SK-N-SH (cell line): ENCODE measurements around the gene RUVBL1. TPM values are rescaled to one million over a fixed set of nuclear protein-coding genes. Genes with fewer than 3 reads are reported as not detected.

ENCODE experiments used
- CTCF ChIA-PET: fragments of 300-600, 350-600 bp; formaldehyde crosslinking; extraction: SDS; loops from one replicate; lab custom pipeline; 2021; lab: Yijun Ruan, JAX
- POLR2A ChIA-PET: fragments of 350-600 bp; sonication (Branson Sonifier 250); formaldehyde crosslinking; extraction: SDS; loops from one replicate; lab custom pipeline; 2020; ENCODE audit warnings: antibody characterized with exemption, inconsistent platforms; lab: Yijun Ruan, JAX
- DNase-seq: peaks from one replicate; pipeline ENCODE4 v3.0.0; 2012
- H2AFZ ChIP-seq: fragments of 200-600 bp; sonication (generic); 2 replicates; pipeline ENCODE4 v1.8.1; 2016; ENCODE audit warnings: antibody characterized with exemption, mild to moderate bottlenecking, low read depth
- H3F3A ChIP-seq: fragments of 200-600 bp; sonication (generic); replicated peaks from 2 replicates; pipeline ENCODE3; 2016; ENCODE audit warnings: antibody characterized with exemption, mild to moderate bottlenecking; ENCODE audit not compliant: insufficient read depth
- H3K27ac ChIP-seq, 2 experiments: fragments of 200-500 bp in 1 of 2; fragments of 200-600 bp in 1 of 2; sonication (Bioruptor generic) in 1 of 2; sonication (generic), shearing (Covaris generic) in 1 of 2; 2 replicates each; pipeline versions ENCODE4 v1.5.1 to v1.6.1; 2014 to 2016; ENCODE audit warnings: low read depth in 2 of 2, inconsistent platforms in 1 of 2, low read length in 1 of 2, mild to moderate bottlenecking in 1 of 2, mixed read lengths in 1 of 2
- H3K27me3 ChIP-seq: fragments of 200-600 bp; sonication (generic), shearing (Covaris generic); 2 replicates; pipeline ENCODE4 v1.6.1; 2016; ENCODE audit warnings: mixed run types; ENCODE audit not compliant: insufficient read depth
- H3K36me3 ChIP-seq, 2 experiments: fragments of 200-500 bp in 1 of 2; fragments of 200-600 bp in 1 of 2; sonication (Bioruptor generic) in 1 of 2; sonication (generic) in 1 of 2; replicated peaks in 1 of 2; 2 replicates each; pipeline versions ENCODE3 to v1.5.1; 2014 to 2016; ENCODE audit warnings: low read length in 1 of 2, mild to moderate bottlenecking in 1 of 2; ENCODE audit not compliant: insufficient read depth in 2 of 2, control insufficient read depth in 1 of 2
- H3K4me1 ChIP-seq, 2 experiments: fragments of 200-500 bp in 1 of 2; fragments of 200-600 bp in 1 of 2; sonication (Bioruptor generic) in 1 of 2; sonication (generic), shearing (Covaris generic) in 1 of 2; 2 replicates each; pipeline versions ENCODE4 v1.5.1 to v1.6.1; 2014 to 2016; ENCODE audit warnings: low read depth in 1 of 2, low read length in 1 of 2, mixed run types in 1 of 2; ENCODE audit not compliant: insufficient read depth in 2 of 2, control insufficient read depth in 1 of 2
- H3K4me2 ChIP-seq: fragments of 200-600 bp; sonication (generic), shearing (Covaris generic); 2 replicates; pipeline ENCODE4 v1.6.1; 2017; ENCODE audit warnings: mixed run types
- H3K4me3 ChIP-seq, 2 experiments: fragments of 200-500 bp in 1 of 2; fragments of 200-600 bp in 1 of 2; sonication (Bioruptor generic) in 1 of 2; sonication (generic), shearing (Covaris generic) in 1 of 2; 2 replicates each; pipeline versions ENCODE4 v1.5.1 to v1.8.1; 2014 to 2016; ENCODE audit warnings: low read depth in 2 of 2, inconsistent platforms in 1 of 2, low read length in 1 of 2, mild to moderate bottlenecking in 1 of 2, mixed read lengths in 1 of 2, moderate library complexity in 1 of 2
- H3K79me2 ChIP-seq: fragments of 200-600 bp; sonication (generic); 2 replicates; pipeline ENCODE4 v1.8.1; 2017; ENCODE audit warnings: mild to moderate bottlenecking; ENCODE audit not compliant: insufficient read depth
- H3K9ac ChIP-seq: fragments of 200-600 bp; sonication (generic); 2 replicates; pipeline ENCODE4 v1.6.1; 2017; ENCODE audit warnings: mixed run types
- H3K9me2 ChIP-seq: fragments of 200-600 bp; sonication (generic); 2 replicates; pipeline ENCODE4 v1.6.1; 2017; ENCODE audit warnings: mixed run types
- H3K9me3 ChIP-seq: fragments of 200-600 bp; sonication (generic); 2 replicates; pipeline ENCODE4 v1.6.1; 2017; ENCODE audit warnings: mixed run types, mild to moderate bottlenecking, moderate library complexity
- H4K20me1 ChIP-seq: fragments of 200-600 bp; sonication (generic); 2 replicates; pipeline ENCODE4 v1.6.1; 2017; ENCODE audit warnings: mild to moderate bottlenecking, mixed run types; ENCODE audit not compliant: insufficient read depth
- EP300 ChIP-seq, 2 experiments: IDR thresholded peaks; 2 replicates each; pipeline versions ENCODE4 v1.4.0 to v1.6.1; 2012; ENCODE audit warnings: borderline replicate concordance in 1 of 2, low read depth in 1 of 2, low read length in 1 of 2
- FOSL2 ChIP-seq: IDR thresholded peaks from 2 replicates; pipeline ENCODE4 v1.4.0; 2012; ENCODE audit warnings: low read depth, mild to moderate bottlenecking, moderate library complexity, borderline replicate concordance
- NRF1 ChIP-seq: IDR thresholded peaks from 2 replicates; pipeline ENCODE4 v1.6.1; 2012; ENCODE audit warnings: low read depth, mild to moderate bottlenecking, low read length
- RAD21 ChIP-seq: IDR thresholded peaks from 2 replicates; pipeline ENCODE4 v1.6.1; 2012; ENCODE audit warnings: mild to moderate bottlenecking, low read length
- RCOR1 ChIP-seq: fragments of 150-350 bp; IDR thresholded peaks from 2 replicates; pipeline ENCODE4 v1.6.1; 2017; ENCODE audit warnings: antibody characterized with exemption, low read length
- REST ChIP-seq: IDR thresholded peaks from 2 replicates; pipeline ENCODE4 v1.6.1; 2012; ENCODE audit warnings: mild to moderate bottlenecking, low read depth, low read length, moderate library complexity
- RFX5 ChIP-seq: IDR thresholded peaks from 2 replicates; pipeline ENCODE4 v1.6.1; 2012; ENCODE audit warnings: mild to moderate bottlenecking, improper control_type of control experiment, low read length
- SMC3 ChIP-seq: IDR thresholded peaks from 2 replicates; pipeline ENCODE4 v1.6.1; 2012; ENCODE audit warnings: low read depth, low read length, improper control_type of control experiment
- TAF1 ChIP-seq: IDR thresholded peaks from 2 replicates; pipeline ENCODE4 v1.6.1; 2012; ENCODE audit warnings: low read depth, mild to moderate bottlenecking, low read length, moderate library complexity, borderline replicate concordance
- TCF12 ChIP-seq: IDR thresholded peaks from 2 replicates; pipeline ENCODE4 v1.4.0; 2012
- TEAD4 ChIP-seq: IDR thresholded peaks from 2 replicates; pipeline ENCODE4 v1.4.0; 2012; ENCODE audit warnings: mild to moderate bottlenecking, borderline replicate concordance; ENCODE audit not compliant: insufficient read depth
- USF1 ChIP-seq: IDR thresholded peaks from 2 replicates; pipeline ENCODE4 v1.4.0; 2012; ENCODE audit warnings: low read depth, borderline replicate concordance
- WGBS: methylation state at CpG from one replicate; pipeline ENCODE4 v1.1.6; 2017; ENCODE audit warnings: low lambda C conversion rate; 5-methylcytosine and 5-hydroxymethylcytosine counted together
- polyA plus RNA-seq, 3 experiments: library from polyadenylated mRNA; depleted of rRNA; stranded (reverse); fragments of >200 nt; gene quantifications; 2 replicates each; pipeline ENCODE4 v1.2.3, GENCODE V29; 2012
- TF ChIP-seq, protein P1 (sequence below): IDR thresholded peaks from 2 replicates; pipeline ENCODE4 v1.4.0; 2012; ENCODE audit warnings: low read depth
- TF ChIP-seq, protein P2 (sequence below): IDR thresholded peaks from 2 replicates; pipeline ENCODE4; 2012
- TF ChIP-seq, protein P3 (sequence below): fragments of 150-350 bp; IDR thresholded peaks from 2 replicates; pipeline ENCODE4 v1.6.1; 2016; ENCODE audit warnings: mild to moderate bottlenecking, low read depth, low read length

The RUVBL1 gene
- polyA plus RNA-seq, 1 of the 3 experiments (the other 2 are of a cell fraction): 140 TPM

- Histone ChIP-seq H3F3A (no peaks in the 10 kb centered on the region), H3K79me2 (peaks cover 8% of the 10 kb centered on the region; the same call in 1 of the 2 replicates)
- TF ChIP-seq, protein P1, sequence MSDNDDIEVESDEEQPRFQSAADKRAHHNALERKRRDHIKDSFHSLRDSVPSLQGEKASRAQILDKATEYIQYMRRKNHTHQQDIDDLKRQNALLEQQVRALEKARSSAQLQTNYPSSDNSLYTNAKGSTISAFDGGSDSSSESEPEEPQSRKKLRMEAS: no peak
- no peak for TF ChIP-seq USF1
- no peak for TF ChIP-seq RAD21
- TF ChIP-seq, protein P2, sequence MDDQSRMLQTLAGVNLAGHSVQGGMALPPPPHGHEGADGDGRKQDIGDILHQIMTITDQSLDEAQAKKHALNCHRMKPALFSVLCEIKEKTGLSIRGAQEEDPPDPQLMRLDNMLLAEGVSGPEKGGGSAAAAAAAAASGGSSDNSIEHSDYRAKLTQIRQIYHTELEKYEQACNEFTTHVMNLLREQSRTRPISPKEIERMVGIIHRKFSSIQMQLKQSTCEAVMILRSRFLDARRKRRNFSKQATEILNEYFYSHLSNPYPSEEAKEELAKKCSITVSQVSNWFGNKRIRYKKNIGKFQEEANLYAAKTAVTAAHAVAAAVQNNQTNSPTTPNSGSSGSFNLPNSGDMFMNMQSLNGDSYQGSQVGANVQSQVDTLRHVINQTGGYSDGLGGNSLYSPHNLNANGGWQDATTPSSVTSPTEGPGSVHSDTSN: no peak
- no peak for TF ChIP-seq TCF12
- no peak for TF ChIP-seq TAF1
- no peak for TF ChIP-seq SMC3
- TF ChIP-seq REST: no peak
- TF ChIP-seq RCOR1: no peak
- no peak for TF ChIP-seq RFX5
- TF ChIP-seq FOSL2: no peak
- TF ChIP-seq NRF1: no peak
- TF ChIP-seq EP300 (IDR thresholded peaks at IDR 0.05; ENCODE audit: borderline replicate concordance in 1 of 2, low read depth in 1 of 2, low read length in 1 of 2): no peak
- TF ChIP-seq, protein P3, sequence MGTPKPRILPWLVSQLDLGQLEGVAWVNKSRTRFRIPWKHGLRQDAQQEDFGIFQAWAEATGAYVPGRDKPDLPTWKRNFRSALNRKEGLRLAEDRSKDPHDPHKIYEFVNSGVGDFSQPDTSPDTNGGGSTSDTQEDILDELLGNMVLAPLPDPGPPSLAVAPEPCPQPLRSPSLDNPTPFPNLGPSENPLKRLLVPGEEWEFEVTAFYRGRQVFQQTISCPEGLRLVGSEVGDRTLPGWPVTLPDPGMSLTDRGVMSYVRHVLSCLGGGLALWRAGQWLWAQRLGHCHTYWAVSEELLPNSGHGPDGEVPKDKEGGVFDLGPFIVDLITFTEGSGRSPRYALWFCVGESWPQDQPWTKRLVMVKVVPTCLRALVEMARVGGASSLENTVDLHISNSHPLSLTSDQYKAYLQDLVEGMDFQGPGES: no peak
- TF ChIP-seq TEAD4: no peak
- TF ChIP-seq, all 33 proteins: peak for 0
- H2AFZ ChIP-seq: no peak overlapping the region
- 0 out of 2 replicates have a peak, but pooled peaks cover 6% of the 10 kb centered on the region for H4K20me1 ChIP-seq
- no peak for DNase-seq
- H3K36me3 ChIP-seq: no peaks in the 10 kb centered on the region
- H3K9me2 ChIP-seq: no peaks in the 10 kb centered on the region
- no peaks in the 10 kb centered on the region for H3K9me3 ChIP-seq
- 94% methylated on average over 8 of the region's 8 CpGs for WGBS
- ChIA-PET CTCF (interaction anchor here (0.9 to 6.8 kb wide), 13 partner anchors 34 to 417 kb away, joined by 3 to 38 read pairs (median 4); no protein-coding TSS in a partner anchor), POLR2A (interaction anchor here (1.4 kb wide), 1 partner anchor 14 kb away, joined by 5 read pairs; the partner anchor contains the start of gene EEFSEC)
- peaks cover 0 to 48% of the 10 kb centered on the region in 2 experiments; a peak in 2 of 4 replicates for H3K4me1 ChIP-seq
- H3K4me2 ChIP-seq: no peak overlapping the region
- no peak overlapping the region for H3K9ac ChIP-seq
- no peaks in the 10 kb centered on the region for H3K27me3 ChIP-seq
- H3K4me3 ChIP-seq: no peak overlapping the region
- H3K27ac ChIP-seq: peak overlapping the region in 1 of 2 experiments; percentile 92; a peak in 2 of 4 replicates
Observed at GRCh38 chr3:128167646-128167972, 44.0 kb upstream of the RUVBL1 start.
